ENCODE data around the gene IFT88. TPM values are rescaled to one million over a fixed set of nuclear protein-coding genes. Genes with fewer than 3 reads are reported as not detected.

IFT88 gene
- polyA plus RNA-seq, 1 donor, result 14.1 TPM

DNA sequence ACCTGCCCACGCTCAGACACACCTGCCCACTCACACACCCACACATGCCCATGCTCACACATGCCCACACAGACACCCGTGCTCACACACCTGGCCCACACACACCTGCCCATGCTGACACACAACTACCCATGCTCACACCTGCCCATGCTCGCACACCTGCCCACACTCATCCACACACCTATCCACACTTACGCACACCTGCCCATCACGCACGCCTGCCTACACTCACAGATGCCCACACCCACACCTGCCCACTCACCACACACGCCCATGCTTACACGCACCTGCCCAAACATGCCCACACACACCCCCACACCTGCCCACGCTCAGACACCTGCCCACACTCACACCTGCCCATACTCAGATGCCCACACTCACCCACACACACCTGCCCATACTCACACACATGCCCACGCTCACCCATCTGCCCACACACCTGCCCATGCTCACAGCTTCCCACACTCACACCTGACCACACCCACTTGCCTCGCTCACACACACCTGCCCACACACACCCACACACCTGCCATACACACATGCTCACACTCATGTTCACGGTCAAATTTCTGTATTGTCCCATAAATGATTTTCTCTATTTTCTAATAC is 152.1 kb downstream of the IFT88 start:
- DNase-seq, result no peak

DNA sequence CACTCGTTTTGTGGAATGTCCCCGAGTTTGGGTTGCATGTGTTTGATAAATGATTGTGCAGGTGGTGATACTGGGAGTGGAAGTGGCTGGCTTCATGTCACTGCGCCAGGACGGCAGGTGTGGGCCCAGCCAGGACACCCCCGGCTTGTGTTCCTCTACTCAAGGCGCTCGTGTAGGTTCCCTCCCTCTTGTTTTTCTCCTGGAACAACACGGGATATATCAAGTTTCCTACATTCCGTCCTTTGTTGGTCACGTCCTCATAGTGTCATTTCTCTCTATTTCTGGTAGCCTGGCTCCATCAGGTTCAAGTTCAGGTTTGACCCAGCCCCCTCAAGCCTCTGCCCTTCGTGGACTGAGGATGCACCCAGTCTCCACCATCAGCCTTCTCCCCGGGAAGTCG is 152.8 kb downstream of the IFT88 start:
- DNase-seq, result no peak

DNA sequence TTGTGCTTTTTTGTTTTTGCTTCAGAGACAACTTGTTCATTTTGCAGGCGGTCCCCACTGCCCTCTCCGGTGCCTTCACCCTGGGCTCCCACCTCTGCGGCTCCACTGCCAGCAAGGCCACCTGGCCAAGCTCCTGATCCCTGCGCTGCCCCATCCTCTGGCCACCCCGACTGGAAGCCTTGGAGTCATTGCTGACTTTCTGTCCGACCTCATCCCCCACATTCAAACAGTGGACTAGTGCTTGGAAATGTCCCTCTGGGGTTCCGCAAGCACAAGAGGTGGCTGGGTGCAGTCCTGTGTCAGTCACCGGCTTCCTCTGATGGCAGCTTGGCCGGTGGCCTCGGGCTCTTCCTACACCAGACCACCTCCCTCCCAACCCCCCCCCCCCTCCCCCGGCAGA is 153.5 kb downstream of the IFT88 start:
- no peak for DNase-seq

DNA sequence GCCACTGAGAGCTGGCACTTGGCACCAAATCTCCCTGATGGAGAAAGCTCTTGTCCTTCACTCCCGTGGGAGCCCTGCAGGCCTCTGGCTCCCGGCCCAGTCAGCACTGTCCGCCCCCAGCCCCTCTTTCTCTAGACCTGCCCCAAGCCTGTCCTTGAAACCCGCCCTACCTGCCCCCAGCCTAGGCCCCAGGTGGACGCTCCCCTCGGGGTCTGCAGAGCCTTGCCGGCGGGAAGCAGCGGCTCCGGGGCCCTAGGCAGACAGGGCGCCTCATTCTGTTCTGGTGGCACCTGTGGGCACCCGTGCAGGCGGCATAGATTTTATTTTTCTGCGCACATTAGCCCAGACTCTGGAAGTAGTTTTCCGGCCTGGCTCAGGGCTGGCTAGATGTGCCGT is 154.1 kb downstream of the IFT88 start:
- no peak for DNase-seq

DNA sequence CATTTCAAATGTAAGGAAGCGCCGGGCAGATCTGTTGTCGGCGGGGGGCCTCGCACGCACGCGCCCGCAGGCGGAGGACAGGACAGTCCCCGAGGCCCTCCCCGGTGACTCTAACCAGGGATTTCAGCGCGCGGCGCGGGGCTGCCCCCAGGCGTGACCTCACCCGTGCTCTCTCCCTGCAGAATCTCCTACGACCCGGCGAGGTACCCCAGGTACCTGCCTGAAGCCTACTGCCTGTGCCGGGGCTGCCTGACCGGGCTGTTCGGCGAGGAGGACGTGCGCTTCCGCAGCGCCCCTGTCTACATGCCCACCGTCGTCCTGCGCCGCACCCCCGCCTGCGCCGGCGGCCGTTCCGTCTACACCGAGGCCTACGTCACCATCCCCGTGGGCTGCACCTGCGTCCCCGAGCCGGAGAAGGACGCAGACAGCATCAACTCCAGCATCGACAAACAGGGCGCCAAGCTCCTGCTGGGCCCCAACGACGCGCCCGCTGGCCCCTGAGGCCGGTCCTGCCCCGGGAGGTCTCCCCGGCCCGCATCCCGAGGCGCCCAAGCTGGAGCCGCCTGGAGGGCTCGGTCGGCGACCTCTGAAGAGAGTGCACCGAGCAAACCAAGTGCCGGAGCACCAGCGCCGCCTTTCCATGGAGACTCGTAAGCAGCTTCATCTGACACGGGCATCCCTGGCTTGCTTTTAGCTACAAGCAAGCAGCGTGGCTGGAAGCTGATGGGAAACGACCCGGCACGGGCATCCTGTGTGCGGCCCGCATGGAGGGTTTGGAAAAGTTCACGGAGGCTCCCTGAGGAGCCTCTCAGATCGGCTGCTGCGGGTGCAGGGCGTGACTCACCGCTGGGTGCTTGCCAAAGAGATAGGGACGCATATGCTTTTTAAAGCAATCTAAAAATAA is 154.7 kb downstream of the IFT88 start:
- no peak for DNase-seq

DNA sequence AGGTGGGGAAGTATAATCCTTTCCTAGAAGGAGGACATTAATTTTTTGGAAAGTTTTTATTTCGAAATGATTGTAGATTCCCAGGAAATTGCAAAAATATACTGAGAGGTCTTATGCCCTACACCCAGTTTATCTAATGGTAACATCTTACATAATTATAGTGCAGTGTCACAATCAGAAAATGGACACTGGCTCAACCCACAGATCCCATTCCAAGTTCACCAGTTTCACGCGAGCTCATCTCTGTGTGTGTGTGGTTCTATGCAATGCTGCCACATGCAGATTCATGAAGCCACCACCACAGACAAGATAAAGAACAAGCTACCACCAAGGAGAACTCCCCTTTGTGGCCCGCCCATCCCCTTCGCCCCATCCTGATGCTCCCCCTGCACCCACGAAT is 160.9 kb downstream of the IFT88 start:
- no peak for DNase-seq

DNA sequence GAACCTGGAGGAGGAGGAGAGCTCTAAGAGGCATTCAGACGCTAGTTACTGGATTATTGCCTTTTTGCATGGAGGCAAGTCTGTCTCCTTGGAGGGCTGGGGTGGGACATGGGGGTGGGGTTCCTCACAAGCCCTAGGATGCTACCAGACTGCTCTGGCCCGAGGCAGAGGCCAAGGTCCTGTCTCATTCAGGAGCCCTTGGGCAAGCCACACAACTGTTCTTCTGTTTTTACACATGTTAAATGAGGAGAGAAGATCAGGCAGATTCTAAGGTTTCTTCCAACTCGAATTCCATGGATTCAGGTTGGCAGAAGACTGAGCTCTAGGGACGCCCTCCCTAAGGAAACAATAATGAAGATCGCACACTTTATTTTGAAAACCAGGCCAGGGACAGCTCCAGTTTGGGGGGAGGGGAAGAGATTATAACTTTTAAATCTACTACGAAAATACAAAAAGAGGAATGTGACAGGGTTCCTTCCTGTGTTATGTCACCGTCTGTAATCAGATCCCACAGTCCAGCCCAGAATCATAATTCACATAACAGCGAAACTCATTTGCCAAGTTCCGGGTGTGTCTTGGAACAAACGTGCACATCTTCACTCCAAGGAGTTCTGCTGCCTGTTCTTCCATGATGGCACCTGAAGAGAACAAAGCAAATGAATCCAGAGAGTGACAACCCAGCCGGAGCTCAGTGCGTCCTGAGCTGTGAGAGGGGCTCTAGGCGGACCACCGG is 161.8 kb downstream of the IFT88 start:
- DNase-seq, result peak; percentile 84

DNA sequence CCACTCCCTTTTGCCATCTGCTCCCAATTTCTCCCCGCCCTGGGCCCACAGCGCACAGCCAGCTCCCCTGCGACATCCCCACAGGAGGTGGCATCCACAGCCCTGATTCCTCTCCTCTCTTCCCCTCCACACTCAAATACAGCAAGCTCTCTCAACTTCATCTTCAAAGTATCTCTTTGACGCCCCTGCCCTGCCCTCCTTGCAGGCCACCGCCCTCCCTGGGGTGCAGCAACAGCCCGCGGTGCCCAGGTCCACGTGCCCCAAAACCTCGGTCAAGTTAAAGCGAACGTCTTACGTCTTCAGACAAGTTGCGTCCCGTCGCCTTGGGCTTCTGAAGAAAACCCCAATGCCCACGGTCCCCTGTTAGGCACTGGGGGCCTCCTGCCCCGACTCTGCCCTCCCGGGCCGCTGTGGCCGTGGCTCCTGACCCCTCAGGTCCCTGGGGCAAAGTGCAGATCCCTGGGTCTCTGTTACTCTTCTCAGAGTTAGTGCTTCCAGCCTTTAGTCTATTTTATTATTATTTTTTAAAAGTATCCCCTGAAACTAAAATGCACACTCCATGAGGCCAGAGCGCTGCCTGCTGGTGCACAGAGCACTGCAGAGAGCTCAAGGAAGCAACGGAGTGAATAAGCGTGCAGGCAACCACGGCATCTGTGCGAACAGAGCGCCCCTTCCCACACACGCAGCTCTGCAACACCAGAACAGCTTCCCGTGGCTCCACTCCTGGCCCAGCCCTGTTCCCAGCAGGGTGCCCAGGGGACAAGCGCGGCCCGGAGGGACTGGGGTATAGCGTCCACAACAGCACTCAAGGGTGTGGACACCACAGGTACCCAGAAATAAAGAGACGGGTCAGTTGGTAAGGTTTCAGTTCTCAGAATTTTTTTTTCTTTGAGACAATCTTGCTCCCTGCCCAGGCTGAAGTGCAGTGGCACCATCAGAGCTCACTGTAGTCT is 163.0 kb downstream of the IFT88 start:
- DNase-seq, result no peak

DNA sequence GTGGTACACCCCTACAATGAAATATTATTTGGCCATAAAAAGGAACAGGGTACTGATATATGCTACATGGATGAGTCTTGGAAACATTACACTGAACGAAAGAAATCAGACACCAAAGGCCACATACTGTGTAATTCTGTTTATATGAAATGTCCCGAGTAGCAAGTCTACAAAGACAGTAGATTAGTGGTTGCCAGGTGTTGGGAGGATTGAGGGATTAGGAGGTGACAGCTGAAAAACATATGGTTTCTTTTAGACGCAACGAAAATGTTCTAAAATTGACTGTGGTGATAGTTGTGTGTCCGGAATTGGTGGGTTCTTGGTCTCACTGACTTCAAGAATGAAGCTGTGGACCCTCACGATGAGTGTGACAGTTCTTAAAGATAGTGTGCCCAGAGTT is 171.7 kb downstream of the IFT88 start:
- DNase-seq, result no peak

DNA sequence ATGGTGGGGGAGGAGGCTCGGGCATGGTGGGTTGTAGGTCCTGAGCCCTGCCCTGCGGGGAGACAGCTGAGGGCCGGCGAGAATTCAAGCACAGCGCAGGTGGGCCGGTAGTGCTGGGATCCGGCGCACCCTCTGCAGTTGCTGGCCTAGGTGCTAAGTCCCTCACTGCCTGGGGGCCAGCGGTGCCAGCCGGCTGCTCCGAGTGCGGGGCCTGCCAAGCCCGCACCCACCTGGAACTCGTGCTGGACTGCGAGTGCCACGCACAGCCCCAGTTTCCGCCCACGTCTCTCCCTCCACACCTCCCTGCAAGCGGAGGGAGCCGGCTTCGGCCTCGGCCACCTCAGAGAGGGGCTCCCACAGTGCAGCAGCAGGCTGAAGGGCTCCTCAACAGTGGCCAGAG is 173.1 kb downstream of the IFT88 start:
- DNase-seq, result no peak

Other genes starting within 250 kb of the IFT88 start
- gene CRYL1, start 41.3 kb upstream of the IFT88 start, polyA plus RNA-seq (ENCODE audit: insufficient read length), result 24.1 TPM
- 18.2 TPM for gene IL17D, start 136.5 kb downstream of the IFT88 start, polyA plus RNA-seq (ENCODE audit: insufficient read length)
- gene EEF1AKMT1, start 206.8 kb downstream of the IFT88 start, polyA plus RNA-seq (ENCODE audit: insufficient read length), result 10.3 TPM